GM19463 (cell line): ENCODE data around the gene CCNI2.
"Not testable (repeated sequence)": the region's sequence is repeated elsewhere in the genome, so short reads cannot be mapped to it uniquely, and the experiment has no call there.

Experiments
- ATAC-seq: cut with Tn5 transposase; IDR thresholded peaks from one replicate; pipeline ENCODE4 v1.9.1; 2021; ENCODE audit warnings: mild to moderate bottlenecking, moderate library complexity; ENCODE audit not compliant: unreplicated experiment

Gene CCNI2

GRCh38 chr5:132778856-132779255 lies 31.6 kb downstream of the CCNI2 start:
- no peak for ATAC-seq

- no peak for ATAC-seq
Observed at GRCh38 chr5:132779961-132780360, 32.7 kb downstream of the CCNI2 start.

GRCh38 chr5:132780577-132780976 lies 33.4 kb downstream of the CCNI2 start:
- ATAC-seq: no peak

- ATAC-seq: no peak
Observed at GRCh38 chr5:132781029-132781428, 33.8 kb downstream of the CCNI2 start.

- ATAC-seq: no peak
Observed at GRCh38 chr5:132782101-132782500, 34.9 kb downstream of the CCNI2 start.

GRCh38 chr5:132785365-132785764 lies 38.1 kb downstream of the CCNI2 start:
- no peak for ATAC-seq

GRCh38 chr5:132785864-132786263 lies 38.6 kb downstream of the CCNI2 start:
- no peak for ATAC-seq

- ATAC-seq: no peak
Observed at GRCh38 chr5:132787076-132787475, 39.9 kb downstream of the CCNI2 start.

GRCh38 chr5:132788508-132788907 lies 41.3 kb downstream of the CCNI2 start:
- no peak for ATAC-seq

- no peak for ATAC-seq
Observed at GRCh38 chr5:132788990-132789886, 42.0 kb downstream of the CCNI2 start.

GRCh38 chr5:132790201-132790865 lies 43.1 kb downstream of the CCNI2 start:
- ATAC-seq: no peak

- no peak for ATAC-seq
Observed at GRCh38 chr5:132791026-132791425, 43.8 kb downstream of the CCNI2 start.

- ATAC-seq: no peak
Observed at GRCh38 chr5:132797651-132798050, 50.4 kb downstream of the CCNI2 start.

GRCh38 chr5:132799392-132799791 lies 52.2 kb downstream of the CCNI2 start:
- no peak for ATAC-seq

- ATAC-seq: no peak
Observed at GRCh38 chr5:132800545-132800944, 53.3 kb downstream of the CCNI2 start.

GRCh38 chr5:132802044-132802684 lies 54.9 kb downstream of the CCNI2 start:
- no peak for ATAC-seq

GRCh38 chr5:132802685-132803066 lies 55.5 kb downstream of the CCNI2 start:
- ATAC-seq: not testable (repeated sequence)
